Activated naive CD4-positive, alpha-beta T cell treated with anti-CD3 and anti-CD28 coated beads, Interleukin-2, amount 50 U/mL, for 72 hours (primary cell): ENCODE data around the gene ENTREP1. TPM values are rescaled to one million over a fixed set of nuclear protein-coding genes. Genes with fewer than 3 reads are reported as not detected.

Source experiments
- ATAC-seq, 2 donors: fragments of 150-1000 bp; cut with Tn5 transposase; 2 replicates each; pipeline ENCODE4 v1.10.0; 2021; ENCODE audit warnings: mild to moderate bottlenecking in 2 of 2, moderate library complexity in 2 of 2
- DNase-seq, 2 donors: peaks; one replicate each; pipeline ENCODE4 v3.0.0; 2021 to 2022; ENCODE audit warnings: low spot score in 2 of 2
- H3K27ac Mint-ChIP-seq, 2 donors: one replicate each; pipeline ENCODE4 v1.8.0; 2022; ENCODE audit warnings: mild to moderate bottlenecking in 2 of 2, mixed read lengths in 2 of 2
- H3K36me3 Mint-ChIP-seq, 2 donors: one replicate each; pipeline ENCODE4 v1.8.0; 2022; ENCODE audit warnings: mixed read lengths in 2 of 2
- H3K9me3 Mint-ChIP-seq, 2 donors: one replicate each; pipeline ENCODE4 v1.8.0; 2022; ENCODE audit warnings: mixed read lengths in 2 of 2
- total RNA-seq, 2 donors: library from RNA; stranded (reverse); gene quantifications; one replicate each; pipeline ENCODE4 v1.2.3, GENCODE V29; 2022

Gene ENTREP1
- total RNA-seq, 2 donors from 2014 or later: not detected

GRCh38 chr9:69313175-69313574 lies 11.8 kb upstream of the ENTREP1 start:
- ATAC-seq: no peak
- no peak for DNase-seq
- Mint-ChIP-seq H3K36me3 (peaks cover 16 to 18% of the 10 kb centered on the region in 2 donors), H3K9me3 (peaks cover 17 to 26% of the 10 kb centered on the region in 2 donors), H3K27ac (no peak overlapping the region)

GRCh38 chr9:69314547-69314946 lies 10.5 kb upstream of the ENTREP1 start:
- Mint-ChIP-seq H3K27ac (no peak overlapping the region), H3K36me3 (peaks cover 16 to 18% of the 10 kb centered on the region in 2 donors), H3K9me3 (peaks cover 17 to 26% of the 10 kb centered on the region in 2 donors)
- DNase-seq (no peak), ATAC-seq (no peak)

DNA sequence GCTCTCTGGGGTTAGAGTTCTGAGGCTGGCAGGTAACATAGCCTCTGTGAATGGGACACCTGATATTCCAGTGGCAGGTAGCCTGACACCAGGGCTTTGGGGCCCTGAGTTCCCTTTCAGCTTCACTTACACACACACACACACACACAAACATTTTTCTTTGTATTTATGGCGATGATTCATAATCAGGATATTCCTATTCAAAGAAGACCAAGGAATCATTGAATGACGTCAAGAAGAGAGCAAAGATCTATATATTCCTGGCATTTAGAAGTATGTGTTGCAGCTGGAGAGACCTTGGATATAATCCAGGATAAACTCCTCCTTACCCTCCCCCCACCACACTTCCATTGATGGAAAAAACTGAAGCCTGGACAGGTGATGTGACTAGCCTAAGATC lies 7.9 kb upstream of the ENTREP1 start:
- H3K36me3 Mint-ChIP-seq: peaks cover 13 to 15% of the 10 kb centered on the region in 2 donors
- H3K27ac Mint-ChIP-seq: no peak overlapping the region
- ATAC-seq: no peak
- no peak for DNase-seq
- peaks cover 14 to 19% of the 10 kb centered on the region in 2 donors for H3K9me3 Mint-ChIP-seq

DNA sequence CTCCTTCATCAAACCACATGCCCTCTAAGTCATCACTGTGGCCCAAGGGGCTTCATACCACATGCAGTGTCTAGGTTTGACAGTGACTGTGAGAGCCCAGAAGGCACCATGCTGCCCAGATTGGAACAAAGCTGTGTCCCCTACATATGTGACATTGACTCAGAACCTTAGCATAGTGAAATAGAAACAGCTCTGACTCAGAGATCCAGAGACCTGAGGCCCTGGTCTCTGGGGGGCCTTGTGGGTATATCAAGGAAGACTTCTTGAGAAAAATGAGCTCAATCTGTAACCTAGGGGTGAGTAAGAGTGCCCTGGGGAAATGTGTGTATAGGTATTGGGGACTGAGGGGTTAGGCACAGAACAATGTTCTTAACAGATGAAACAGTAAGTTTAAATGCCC lies 7.1 kb upstream of the ENTREP1 start:
- DNase-seq: peak in 1 of 2 donors; percentile 10

GRCh38 chr9:69319324-69320025 lies 5.5 kb upstream of the ENTREP1 start:
- DNase-seq: no peak

More for the DNA sequence above, 7.1 kb upstream of the ENTREP1 start:
- ATAC-seq: peak; percentile 95 to 99
- Mint-ChIP-seq H3K36me3 (peaks cover 9 to 11% of the 10 kb centered on the region in 2 donors), H3K27ac (no peak overlapping the region), H3K9me3 (peaks cover 10 to 14% of the 10 kb centered on the region in 2 donors)

DNA sequence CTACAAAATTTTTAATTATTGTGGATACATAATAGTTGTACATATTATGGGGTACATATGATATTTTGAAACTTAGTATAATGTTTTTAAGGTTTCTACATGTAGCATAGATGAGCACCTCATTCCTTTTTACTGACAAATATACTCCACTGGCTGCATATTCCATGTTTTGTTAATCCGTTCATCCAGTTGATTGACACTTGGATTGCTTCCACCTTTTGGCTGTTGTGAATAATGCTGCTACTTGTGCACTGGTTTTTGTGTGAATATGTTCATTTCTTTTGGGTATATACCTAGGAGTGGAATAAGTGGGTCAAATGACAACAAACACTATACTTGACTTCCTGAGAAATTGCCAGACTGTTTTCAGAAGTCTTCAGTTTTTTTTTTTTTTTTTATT lies 2.8 kb upstream of the ENTREP1 start:
- no peaks in the 10 kb centered on the region for H3K36me3 Mint-ChIP-seq
- ATAC-seq (no peak), DNase-seq (no peak)
- peaks cover 0 to 3% of the 10 kb centered on the region in 2 donors for H3K9me3 Mint-ChIP-seq
- H3K27ac Mint-ChIP-seq: no peak overlapping the region

More at GRCh38 chr9:69319324-69320025, 5.5 kb upstream of the ENTREP1 start:
- Mint-ChIP-seq H3K27ac (no peak overlapping the region), H3K36me3 (no peaks in the 10 kb centered on the region), H3K9me3 (peaks cover 3 to 4% of the 10 kb centered on the region in 2 donors)
- ATAC-seq: no peak

GRCh38 chr9:69323861-69324260 lies 1.2 kb upstream of the ENTREP1 start:
- no peaks in the 10 kb centered on the region for H3K36me3 Mint-ChIP-seq
- no peak for ATAC-seq
- H3K9me3 Mint-ChIP-seq: no peaks in the 10 kb centered on the region
- no peak for DNase-seq
- no peak overlapping the region for H3K27ac Mint-ChIP-seq

DNA sequence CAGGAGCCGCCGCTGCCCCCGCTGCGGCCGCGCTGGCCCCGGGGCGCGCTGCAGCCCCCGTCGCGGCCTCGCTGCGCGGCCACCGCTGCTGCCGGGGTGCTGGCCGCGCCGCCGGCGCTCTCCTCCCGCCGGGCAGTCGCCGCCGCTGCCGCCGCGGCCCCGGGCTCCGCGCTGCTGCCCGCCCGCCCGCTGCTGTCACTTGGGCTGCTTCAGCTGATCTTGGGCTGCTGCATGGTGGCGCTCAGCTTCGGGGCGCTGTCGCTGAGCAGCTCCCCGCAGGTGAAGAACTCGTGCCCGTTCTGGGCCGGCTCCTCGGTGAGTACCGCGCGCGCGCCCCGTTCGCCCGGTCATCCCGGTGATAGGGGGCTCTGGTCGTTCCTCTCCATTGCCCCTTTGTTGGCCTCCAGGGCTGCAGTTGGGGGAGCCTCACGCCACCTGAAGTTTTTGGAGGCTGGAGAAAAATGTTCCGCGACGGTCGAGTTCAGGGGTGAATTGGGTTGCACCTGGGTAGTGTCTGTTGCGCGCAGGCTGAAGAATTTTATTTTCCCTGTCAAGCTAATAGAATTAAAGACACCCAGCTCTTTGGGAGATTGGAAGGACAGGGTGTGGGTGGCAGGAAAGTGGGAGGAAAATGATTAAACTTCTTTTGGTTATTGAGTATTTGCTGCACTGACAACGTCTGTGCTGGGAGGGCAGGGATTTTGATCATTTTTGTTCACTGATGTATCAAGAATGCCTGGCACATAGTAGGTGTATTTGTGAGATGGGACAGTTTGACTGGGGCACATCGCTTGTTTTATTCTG lies 596 bp downstream of the ENTREP1 start:
- Mint-ChIP-seq H3K9me3 (no peaks in the 10 kb centered on the region), H3K36me3 (no peaks in the 10 kb centered on the region), H3K27ac (no peak overlapping the region)
- peak in 1 of 2 donors; percentile 14 for DNase-seq
- ATAC-seq: peak in 1 of 2 donors; percentile 65

DNA sequence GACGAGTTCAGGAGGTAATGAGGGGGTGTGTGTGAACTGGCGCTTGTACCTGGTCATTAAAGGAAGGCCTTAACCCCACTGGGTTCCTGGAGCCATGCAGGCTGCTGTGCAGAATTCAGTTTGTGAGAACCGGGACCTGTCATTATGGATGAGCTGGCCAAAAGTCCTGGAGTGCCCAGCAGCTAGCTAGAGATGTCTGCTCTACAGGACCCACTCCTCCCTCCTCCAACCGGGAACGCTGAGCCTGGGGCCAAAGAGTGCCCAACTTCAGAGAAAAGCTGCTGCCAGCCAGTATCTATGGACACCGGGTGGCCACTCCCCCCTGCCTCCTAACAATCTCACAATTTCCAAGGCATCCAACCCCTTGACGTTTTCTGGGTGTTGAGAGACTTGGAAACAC lies 1.2 kb downstream of the ENTREP1 start:
- no peak overlapping the region for H3K27ac Mint-ChIP-seq
- H3K36me3 Mint-ChIP-seq: no peaks in the 10 kb centered on the region
- H3K9me3 Mint-ChIP-seq: no peaks in the 10 kb centered on the region
- no peak for ATAC-seq
- DNase-seq: no peak

- H3K36me3 Mint-ChIP-seq: no peaks in the 10 kb centered on the region
- DNase-seq (no peak), ATAC-seq (no peak)
- no peak overlapping the region for H3K27ac Mint-ChIP-seq
- H3K9me3 Mint-ChIP-seq: no peaks in the 10 kb centered on the region
Measured at GRCh38 chr9:69330580-69330979, 5.6 kb downstream of the ENTREP1 start.

- no peak for ATAC-seq
- H3K36me3 Mint-ChIP-seq: no peaks in the 10 kb centered on the region
- no peak overlapping the region for H3K27ac Mint-ChIP-seq
- no peaks in the 10 kb centered on the region for H3K9me3 Mint-ChIP-seq
- no peak for DNase-seq
Measured at GRCh38 chr9:69331444-69331843, 6.4 kb downstream of the ENTREP1 start.

DNA sequence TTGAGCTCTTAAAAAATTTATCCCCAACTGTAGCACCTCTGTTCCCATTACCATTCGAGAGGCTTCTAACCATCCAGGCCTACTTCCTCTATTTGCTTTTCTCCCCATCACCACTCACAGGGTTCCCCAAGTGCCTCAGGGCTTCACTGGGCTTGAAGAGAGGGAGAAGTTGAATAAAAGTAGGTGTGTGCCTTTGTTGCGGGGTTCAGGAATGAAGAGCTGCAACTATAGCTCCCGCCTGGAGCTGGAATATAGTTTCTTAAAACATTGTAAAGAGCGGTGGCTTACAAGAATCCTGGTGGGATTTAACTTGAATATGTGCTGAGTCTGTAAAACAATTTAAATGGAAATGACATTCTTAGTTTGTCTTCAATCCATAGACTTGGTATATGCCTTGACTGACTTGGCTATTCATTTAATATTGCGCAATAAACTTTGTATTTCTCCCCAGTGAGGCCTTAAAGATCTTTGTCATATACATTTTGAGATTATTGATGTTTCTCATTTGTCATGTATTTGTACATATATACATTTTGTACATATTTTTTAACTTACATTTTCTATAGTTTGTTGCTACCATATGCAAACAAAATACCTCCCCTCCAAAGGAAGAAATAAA lies 7.2 kb downstream of the ENTREP1 start:
- no peak overlapping the region for H3K27ac Mint-ChIP-seq
- no peaks in the 10 kb centered on the region for H3K36me3 Mint-ChIP-seq
- DNase-seq (no peak), ATAC-seq (no peak)
- no peaks in the 10 kb centered on the region for H3K9me3 Mint-ChIP-seq

DNA sequence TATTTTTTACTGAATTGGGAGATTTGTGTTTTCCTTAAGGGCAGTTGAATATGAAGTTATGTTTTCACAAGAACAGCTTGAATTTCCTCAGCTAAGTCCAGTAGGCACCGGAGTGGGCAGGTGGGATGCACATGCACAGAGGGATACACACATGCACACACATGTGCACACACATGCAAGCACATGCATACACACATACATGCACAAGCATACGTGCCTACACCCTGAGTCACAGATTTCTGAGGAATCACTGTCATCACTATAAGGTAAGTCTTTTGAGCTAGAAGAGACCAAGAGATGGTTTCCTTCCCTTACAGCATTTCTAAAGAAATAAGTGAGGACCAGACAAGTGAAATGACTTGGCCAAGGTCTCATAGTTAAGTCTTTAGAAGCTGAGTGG lies 8.7 kb downstream of the ENTREP1 start:
- no peaks in the 10 kb centered on the region for H3K9me3 Mint-ChIP-seq
- no peak for DNase-seq
- no peaks in the 10 kb centered on the region for H3K36me3 Mint-ChIP-seq
- H3K27ac Mint-ChIP-seq: no peak overlapping the region
- no peak for ATAC-seq

GRCh38 chr9:69334317-69334716 lies 9.3 kb downstream of the ENTREP1 start:
- ATAC-seq (no peak), DNase-seq (no peak)
- H3K9me3 Mint-ChIP-seq: no peaks in the 10 kb centered on the region
- H3K36me3 Mint-ChIP-seq: no peaks in the 10 kb centered on the region
- no peak overlapping the region for H3K27ac Mint-ChIP-seq

DNA sequence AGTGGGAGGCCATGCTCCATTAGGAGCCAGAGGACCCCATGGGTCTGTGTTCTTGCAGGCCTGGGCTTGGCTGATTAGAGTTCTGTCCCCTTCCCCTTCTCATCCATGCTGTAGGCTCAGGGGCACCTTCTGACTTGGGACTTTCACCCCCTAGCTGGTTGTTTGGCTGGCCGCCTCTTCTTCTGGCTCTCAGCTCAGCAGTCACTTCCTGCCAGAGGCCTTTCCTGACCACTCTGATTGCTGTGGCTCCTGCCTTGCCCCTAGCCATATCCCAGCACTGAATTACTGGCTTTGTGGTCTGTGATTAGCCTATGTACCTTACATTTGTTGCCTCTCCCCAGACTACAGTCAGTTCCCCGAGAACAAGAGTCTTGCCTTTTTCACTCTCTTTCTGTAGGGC lies 14.6 kb downstream of the ENTREP1 start:
- H3K36me3 Mint-ChIP-seq: no peaks in the 10 kb centered on the region
- ATAC-seq (no peak), DNase-seq (no peak)

GRCh38 chr9:69340631-69341030 lies 15.6 kb downstream of the ENTREP1 start:
- no peak for ATAC-seq
- no peak for DNase-seq
- H3K36me3 Mint-ChIP-seq: no peaks in the 10 kb centered on the region
- no peaks in the 10 kb centered on the region for H3K9me3 Mint-ChIP-seq
- H3K27ac Mint-ChIP-seq: no peak overlapping the region

More for the DNA sequence above, 14.6 kb downstream of the ENTREP1 start:
- Mint-ChIP-seq H3K27ac (no peak overlapping the region), H3K9me3 (no peaks in the 10 kb centered on the region)

DNA sequence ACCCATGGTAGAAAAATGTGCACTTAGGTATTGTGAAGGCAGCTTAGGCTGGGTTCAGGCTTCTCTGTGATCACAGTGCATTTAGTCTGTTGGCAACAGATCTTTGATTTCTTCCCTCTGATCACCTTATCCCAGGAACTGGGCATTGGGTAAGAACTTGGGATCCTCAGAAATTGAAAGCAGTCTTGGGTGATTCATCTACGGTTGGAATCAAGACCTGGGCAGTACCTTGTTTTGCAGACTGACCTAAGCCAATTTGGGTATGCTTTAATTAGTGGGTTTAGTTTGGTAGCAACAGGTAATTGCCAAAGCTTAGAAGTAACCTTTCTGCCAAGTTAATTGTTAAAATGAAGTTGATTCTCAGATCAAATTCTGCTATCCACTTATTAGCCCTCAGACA lies 17.8 kb downstream of the ENTREP1 start:
- DNase-seq (no peak), ATAC-seq (no peak)
- Mint-ChIP-seq H3K36me3 (no peaks in the 10 kb centered on the region), H3K9me3 (no peaks in the 10 kb centered on the region), H3K27ac (no peak overlapping the region)
